ENCODE data around the gene DIS3L. TPM values are rescaled to one million over a fixed set of nuclear protein-coding genes. Genes with fewer than 3 reads are reported as not detected.
"Not testable (repeated sequence)": the region's sequence is repeated elsewhere in the genome, so short reads cannot be mapped to it uniquely, and the experiment has no call there.

The DIS3L gene
- total RNA-seq, 4 donors from 2014 or later = 24.4 to 60.8 (median 42.1) TPM

GRCh38 chr15:66312144-66312543 lies 18.8 kb downstream of the DIS3L start:
- DNase-seq (ENCODE audit: low spot score) (no peak), ATAC-seq (ENCODE audit: low FRiP score) (no peak)
- TF ChIP-seq, protein P1, sequence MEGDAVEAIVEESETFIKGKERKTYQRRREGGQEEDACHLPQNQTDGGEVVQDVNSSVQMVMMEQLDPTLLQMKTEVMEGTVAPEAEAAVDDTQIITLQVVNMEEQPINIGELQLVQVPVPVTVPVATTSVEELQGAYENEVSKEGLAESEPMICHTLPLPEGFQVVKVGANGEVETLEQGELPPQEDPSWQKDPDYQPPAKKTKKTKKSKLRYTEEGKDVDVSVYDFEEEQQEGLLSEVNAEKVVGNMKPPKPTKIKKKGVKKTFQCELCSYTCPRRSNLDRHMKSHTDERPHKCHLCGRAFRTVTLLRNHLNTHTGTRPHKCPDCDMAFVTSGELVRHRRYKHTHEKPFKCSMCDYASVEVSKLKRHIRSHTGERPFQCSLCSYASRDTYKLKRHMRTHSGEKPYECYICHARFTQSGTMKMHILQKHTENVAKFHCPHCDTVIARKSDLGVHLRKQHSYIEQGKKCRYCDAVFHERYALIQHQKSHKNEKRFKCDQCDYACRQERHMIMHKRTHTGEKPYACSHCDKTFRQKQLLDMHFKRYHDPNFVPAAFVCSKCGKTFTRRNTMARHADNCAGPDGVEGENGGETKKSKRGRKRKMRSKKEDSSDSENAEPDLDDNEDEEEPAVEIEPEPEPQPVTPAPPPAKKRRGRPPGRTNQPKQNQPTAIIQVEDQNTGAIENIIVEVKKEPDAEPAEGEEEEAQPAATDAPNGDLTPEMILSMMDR (IDR thresholded peaks at IDR 0.05) = no peak

DNA sequence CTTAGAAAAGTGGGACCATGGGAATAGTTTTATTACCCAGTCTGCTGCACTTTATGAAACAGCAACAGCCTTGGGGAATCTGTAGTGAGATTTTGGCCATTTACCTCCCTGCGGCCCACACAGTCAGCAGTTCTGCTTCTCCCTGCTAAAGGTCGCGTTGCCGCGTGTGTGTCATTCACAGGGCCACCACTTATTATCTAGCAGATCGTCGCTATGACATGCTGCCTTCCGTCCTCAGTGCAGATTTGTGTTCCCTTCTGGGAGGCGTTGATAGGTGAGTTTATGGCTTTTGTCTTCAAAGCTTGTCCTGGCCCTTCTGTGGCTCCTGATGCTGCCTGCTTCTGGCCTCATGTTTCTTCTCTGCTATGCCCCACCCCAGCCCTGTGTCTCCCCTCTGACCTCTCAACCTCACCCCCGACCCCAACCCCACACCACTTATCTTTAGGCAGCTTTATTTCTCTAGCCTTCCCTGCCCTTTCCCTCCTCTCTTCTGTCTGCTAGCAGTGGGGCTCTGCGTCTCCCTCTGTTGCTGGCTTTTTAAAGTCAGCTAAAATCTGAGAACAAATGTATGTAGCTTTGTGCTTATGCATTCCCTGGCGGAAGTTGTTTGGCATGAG lies 30.1 kb downstream of the DIS3L start:
- TF ChIP-seq, protein P1 (IDR thresholded peaks at IDR 0.05) = no peak

DNA sequence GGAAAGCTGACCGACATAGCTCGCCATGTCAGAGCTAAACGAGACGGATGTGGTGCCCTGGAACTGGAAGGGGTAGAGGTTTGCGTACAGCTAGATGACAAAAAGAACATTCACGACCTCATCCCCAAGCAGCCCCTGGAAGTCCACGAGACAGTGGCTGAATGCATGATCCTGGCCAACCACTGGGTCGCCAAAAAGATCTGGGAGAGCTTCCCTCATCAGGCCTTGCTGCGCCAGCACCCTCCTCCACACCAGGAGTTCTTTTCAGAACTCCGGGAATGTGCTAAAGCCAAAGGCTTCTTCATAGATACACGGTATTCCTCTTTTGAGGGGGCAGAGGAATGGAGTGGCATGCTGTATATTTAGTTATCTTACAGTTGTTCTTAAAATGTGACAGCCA lies 32.7 kb downstream of the DIS3L start:
- TF ChIP-seq, protein P1 (IDR thresholded peaks at IDR 0.05) = no peak
- ATAC-seq (ENCODE audit: low FRiP score) (no peak), DNase-seq (ENCODE audit: low spot score) (no peak)

More for the DNA sequence above, 30.1 kb downstream of the DIS3L start:
- ATAC-seq (ENCODE audit: low FRiP score) = no peak
- DNase-seq (ENCODE audit: low spot score) = no peak

DNA sequence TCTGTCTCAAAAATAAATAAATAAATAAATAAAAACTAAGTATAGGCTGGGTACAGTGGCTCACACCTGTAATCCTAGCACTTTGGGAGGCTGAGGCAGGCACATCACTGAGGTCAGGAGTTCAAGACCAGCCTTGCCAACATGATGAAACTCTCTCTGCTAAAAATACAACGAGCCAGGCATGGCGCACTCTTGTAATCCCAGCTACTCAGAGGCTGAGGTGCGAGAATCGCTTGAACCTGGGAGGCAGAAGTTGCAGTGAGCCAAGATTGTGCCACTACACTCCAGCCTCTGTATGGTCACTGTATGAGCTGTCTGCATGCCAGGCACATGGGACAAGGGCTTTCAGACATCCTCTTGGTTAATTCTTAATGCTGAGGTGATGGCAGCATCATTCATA lies 34.4 kb downstream of the DIS3L start:
- no peak for ATAC-seq (ENCODE audit: low FRiP score)
- TF ChIP-seq, protein P1 (IDR thresholded peaks at IDR 0.05) = no peak
- no peak for DNase-seq (ENCODE audit: low spot score)

- ATAC-seq (ENCODE audit: low FRiP score) (no peak), DNase-seq (ENCODE audit: low spot score) (no peak)
- TF ChIP-seq, protein P1 (IDR thresholded peaks at IDR 0.05) = no peak
Observed at GRCh38 chr15:66328771-66329170, 35.4 kb downstream of the DIS3L start.

GRCh38 chr15:66348530-66348929 lies 55.2 kb downstream of the DIS3L start:
- DNase-seq (ENCODE audit: low spot score); ATAC-seq (ENCODE audit: low FRiP score): not testable (repeated sequence)

GRCh38 chr15:66356077-66356358 lies 62.6 kb downstream of the DIS3L start:
- ATAC-seq (ENCODE audit: low FRiP score) (no peak), DNase-seq (ENCODE audit: low spot score) (no peak)
- TF ChIP-seq, protein P1 (IDR thresholded peaks at IDR 0.05) = no peak
